CD14-positive monocyte (primary cell): Measurements from ENCODE around the gene SAMHD1. TPM values are rescaled to one million over a fixed set of nuclear protein-coding genes. Genes with fewer than 3 reads are reported as not detected.

Source experiments
- DNase-seq, 3 donors: peaks; one replicate each; pipeline ENCODE4 v3.0.0-alpha.2; 2011 to 2022
- H2AFZ ChIP-seq: 2 replicates; pipeline ENCODE4 v1.6.0; 2012; ENCODE audit warnings: mild to moderate bottlenecking, low read depth, low read length, inconsistent platforms; ENCODE audit not compliant: insufficient read depth, poor library complexity, severe bottlenecking
- H3K27ac ChIP-seq, 2 donors: 1 replicate in 1 of 2; 2 replicates in 1 of 2; pipeline ENCODE4 v1.5.1; 2012 to 2013; ENCODE audit warnings: low read length in 2 of 2, control low read depth in 1 of 2, inconsistent platforms in 1 of 2, low read depth in 1 of 2, mild to moderate bottlenecking in 1 of 2
- H3K27me3 ChIP-seq, 2 donors: one replicate each; pipeline versions ENCODE4 v1.6.0 to v1.6.1; 2011 to 2013; ENCODE audit warnings: low read length in 2 of 2; ENCODE audit not compliant: control insufficient read depth in 2 of 2, insufficient read depth in 2 of 2
- H3K36me3 ChIP-seq, 2 donors: replicated peaks in 1 of 2; 1 replicate in 1 of 2; 2 replicates in 1 of 2; pipeline versions ENCODE4 v1.5.1 to v1.6.1; 2012 to 2013; ENCODE audit warnings: low read length in 2 of 2, control low read depth in 1 of 2, inconsistent platforms in 1 of 2, mild to moderate bottlenecking in 1 of 2; ENCODE audit not compliant: insufficient read depth in 2 of 2, control insufficient read depth in 1 of 2
- H3K4me1 ChIP-seq, 2 donors: 1 replicate in 1 of 2; 2 replicates in 1 of 2; pipeline versions ENCODE4 v1.5.1 to v1.6.1; 2012 to 2013; ENCODE audit warnings: low read length in 2 of 2, control low read depth in 1 of 2, inconsistent platforms in 1 of 2, mild to moderate bottlenecking in 1 of 2, moderate library complexity in 1 of 2; ENCODE audit not compliant: insufficient read depth in 2 of 2, control insufficient read depth in 1 of 2
- H3K4me2 ChIP-seq: replicated peaks from 2 replicates; pipeline ENCODE3; 2012; ENCODE audit warnings: low read length, moderate library complexity, mild to moderate bottlenecking; ENCODE audit not compliant: poor library complexity, severe bottlenecking; ENCODE audit errors: extremely low read depth
- H3K4me3 ChIP-seq, 3 experiments: fragments of 200-600 bp in 1 of 3; sonication (generic) in 1 of 3; replicated peaks in 1 of 3; 1 replicate in 2 of 3; 2 replicates in 1 of 3; pipeline ENCODE4 v1.5.1; 2011 to 2013; ENCODE audit warnings: low read length in 3 of 3, mild to moderate bottlenecking in 3 of 3, control low read depth in 2 of 3, low read depth in 2 of 3, inconsistent platforms in 1 of 3, moderate library complexity in 1 of 3
- H3K79me2 ChIP-seq: 2 replicates; pipeline ENCODE4 v1.6.0; 2012; ENCODE audit warnings: mild to moderate bottlenecking, control low read depth, inconsistent platforms, low read length, moderate library complexity; ENCODE audit not compliant: insufficient read depth
- H3K9ac ChIP-seq: 2 replicates; pipeline ENCODE4 v1.6.0; 2017; ENCODE audit warnings: low read length, mild to moderate bottlenecking; ENCODE audit not compliant: insufficient read depth, poor library complexity, severe bottlenecking
- H3K9me3 ChIP-seq, 2 donors: replicated peaks in 1 of 2; 1 replicate in 1 of 2; 2 replicates in 1 of 2; pipeline versions ENCODE4 v1.5.1 to v1.6.1; 2012 to 2013; ENCODE audit warnings: low read length in 2 of 2, control low read depth in 1 of 2; ENCODE audit not compliant: control insufficient read depth in 1 of 2, insufficient read depth in 1 of 2
- H4K20me1 ChIP-seq: 2 replicates; pipeline ENCODE4 v1.6.0; 2012; ENCODE audit warnings: mild to moderate bottlenecking, low read length, control low read depth, moderate library complexity; ENCODE audit not compliant: insufficient read depth
- H3K27ac Mint-ChIP-seq, 7 donors: one replicate each; pipeline ENCODE4 v1.8.0; 2020; ENCODE audit warnings: mild to moderate bottlenecking in 7 of 7, mixed read lengths in 7 of 7, moderate library complexity in 6 of 7, inconsistent platforms in 2 of 7
- H3K27me3 Mint-ChIP-seq, 3 donors: one replicate each; pipeline ENCODE4 v1.8.0; 2021 to 2022; ENCODE audit warnings: low read depth in 3 of 3, mild to moderate bottlenecking in 3 of 3, mixed read lengths in 3 of 3, moderate library complexity in 3 of 3, inconsistent platforms in 1 of 3
- H3K36me3 Mint-ChIP-seq, 2 donors: one replicate each; pipeline ENCODE4 v1.8.0; 2020; ENCODE audit warnings: mixed read lengths in 2 of 2, inconsistent platforms in 1 of 2, mild to moderate bottlenecking in 1 of 2
- H3K4me1 Mint-ChIP-seq: one replicate; pipeline ENCODE4 v1.8.0; 2020; ENCODE audit warnings: mild to moderate bottlenecking, mixed read lengths
- H3K4me3 Mint-ChIP-seq, 2 donors: one replicate each; pipeline ENCODE4 v1.8.0; 2020; ENCODE audit warnings: mild to moderate bottlenecking in 2 of 2, mixed read lengths in 2 of 2, moderate library complexity in 1 of 2
- H3K9me3 Mint-ChIP-seq, 7 donors: one replicate each; pipeline ENCODE4 v1.8.0; 2020 to 2022; ENCODE audit warnings: mixed read lengths in 7 of 7, mild to moderate bottlenecking in 6 of 7, moderate library complexity in 6 of 7, inconsistent platforms in 2 of 7
- WGBS: methylation state at CpG from one replicate; pipeline ENCODE4 v1.1.5; 2013; ENCODE audit warnings: missing lambda C conversion rate; ENCODE audit not compliant: insufficient coverage; 5-methylcytosine and 5-hydroxymethylcytosine counted together
- intact Hi-C, 2 donors: fragments of 100-400 bp; cut with micrococcal nuclease; formaldehyde crosslinking; loops; one replicate each; pipeline versions ENCODE4 v1.15.0 to v1.15.1; 2023
- polyA plus RNA-seq, 3 donors: library from polyadenylated mRNA; depleted of rRNA in 1 of 3; unstranded in 2 of 3; stranded (reverse) in 1 of 3; fragments of 300-500 nt in 2 of 3; fragments of >200 nt in 1 of 3; fragmentation: Illumina TruSeq in 2 of 3; gene quantifications; 1 replicate in 2 of 3; 2 replicates in 1 of 3; pipeline ENCODE4 v1.2.3, GENCODE V29; 2012 to 2021
- TF ChIP-seq, protein P1 (sequence below): fragments of 200-600 bp; IDR thresholded peaks from one replicate; pipeline ENCODE4 v1.8.0; 2022; ENCODE audit warnings: antibody characterized with exemption, mild to moderate bottlenecking

The SAMHD1 gene
- polyA plus RNA-seq, 3 donors = 232 to 796 (median 590) TPM

DNA sequence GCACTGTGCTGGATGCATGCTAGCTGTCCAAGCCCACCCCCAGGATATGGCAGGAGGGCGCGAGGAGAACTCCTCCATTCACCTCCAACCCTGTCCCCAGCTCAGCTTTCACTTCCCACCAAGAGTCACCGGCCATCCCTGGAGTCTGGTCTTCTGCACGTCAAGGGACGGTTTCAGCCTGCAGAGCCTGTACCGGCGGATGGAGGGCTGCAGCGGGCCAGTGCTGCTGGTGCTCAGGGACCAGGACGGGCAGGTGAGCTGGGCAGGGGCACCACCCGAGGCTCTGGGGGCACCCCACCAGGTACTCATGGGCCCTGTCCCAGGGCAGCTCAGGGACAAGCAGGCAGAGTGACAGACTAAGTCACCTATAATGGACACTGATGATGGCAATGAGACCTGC, 72.6 kb downstream of the SAMHD1 start:
- Histone ChIP-seq H3K27me3 (no peaks in the 10 kb centered on the region), H2AFZ (no peak overlapping the region), H3K4me2 (no peak overlapping the region), H3K4me1 (peaks cover 2 to 4% of the 10 kb centered on the region in 2 donors), H3K9me3 (no peaks in the 10 kb centered on the region), H4K20me1 (peaks cover under 1% of the 10 kb centered on the region), H3K36me3 (peaks cover 0 to 15% of the 10 kb centered on the region in 2 donors), H3K27ac (no peak overlapping the region), H3K79me2 (no peaks in the 10 kb centered on the region), H3K9ac (no peak overlapping the region), H3K4me3 (no peak overlapping the region)
- H3K4me3 Mint-ChIP-seq = no peak overlapping the region
- H3K27ac Mint-ChIP-seq = no peak overlapping the region
- H3K27me3 Mint-ChIP-seq = peaks cover 2 to 5% (median 3%) of the 10 kb centered on the region in 3 donors
- no peak for DNase-seq
- peaks cover 16 to 35% of the 10 kb centered on the region in 2 donors for H3K36me3 Mint-ChIP-seq
- no peaks in the 10 kb centered on the region for H3K9me3 Mint-ChIP-seq
- peaks cover 2% of the 10 kb centered on the region for H3K4me1 Mint-ChIP-seq
- WGBS = 87% methylated on average over 10 of the region's 10 CpGs
- TF ChIP-seq, protein P1, sequence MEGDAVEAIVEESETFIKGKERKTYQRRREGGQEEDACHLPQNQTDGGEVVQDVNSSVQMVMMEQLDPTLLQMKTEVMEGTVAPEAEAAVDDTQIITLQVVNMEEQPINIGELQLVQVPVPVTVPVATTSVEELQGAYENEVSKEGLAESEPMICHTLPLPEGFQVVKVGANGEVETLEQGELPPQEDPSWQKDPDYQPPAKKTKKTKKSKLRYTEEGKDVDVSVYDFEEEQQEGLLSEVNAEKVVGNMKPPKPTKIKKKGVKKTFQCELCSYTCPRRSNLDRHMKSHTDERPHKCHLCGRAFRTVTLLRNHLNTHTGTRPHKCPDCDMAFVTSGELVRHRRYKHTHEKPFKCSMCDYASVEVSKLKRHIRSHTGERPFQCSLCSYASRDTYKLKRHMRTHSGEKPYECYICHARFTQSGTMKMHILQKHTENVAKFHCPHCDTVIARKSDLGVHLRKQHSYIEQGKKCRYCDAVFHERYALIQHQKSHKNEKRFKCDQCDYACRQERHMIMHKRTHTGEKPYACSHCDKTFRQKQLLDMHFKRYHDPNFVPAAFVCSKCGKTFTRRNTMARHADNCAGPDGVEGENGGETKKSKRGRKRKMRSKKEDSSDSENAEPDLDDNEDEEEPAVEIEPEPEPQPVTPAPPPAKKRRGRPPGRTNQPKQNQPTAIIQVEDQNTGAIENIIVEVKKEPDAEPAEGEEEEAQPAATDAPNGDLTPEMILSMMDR = no peak
- intact Hi-C loops = no loop called here

DNA sequence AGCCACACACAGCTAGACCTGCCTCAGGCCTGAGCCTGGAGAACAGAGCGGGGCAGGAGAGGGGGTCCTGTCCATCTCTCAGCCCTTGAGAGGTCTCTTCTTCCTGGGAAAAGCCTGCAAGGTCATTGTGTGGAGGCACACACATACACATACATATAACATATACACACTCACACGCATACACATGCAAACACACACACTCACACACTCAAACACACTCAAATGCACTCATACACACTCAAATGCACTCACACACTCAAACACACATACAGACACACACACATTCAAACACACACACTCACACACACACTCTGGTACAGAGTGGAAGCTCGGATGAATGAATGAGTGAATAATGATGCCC, 75.1 kb downstream of the SAMHD1 start:
- no peaks in the 10 kb centered on the region for H3K27me3 ChIP-seq
- no peak overlapping the region for H3K27ac Mint-ChIP-seq
- H3K79me2 ChIP-seq = no peaks in the 10 kb centered on the region
- no peak for DNase-seq
- intact Hi-C loops = no loop called here
- no peak overlapping the region for H3K4me3 ChIP-seq
- peaks cover 16% of the 10 kb centered on the region for H3K4me1 Mint-ChIP-seq
- WGBS = 100% methylated on average over 2 of the region's 3 CpGs
- H3K9ac ChIP-seq = no peak overlapping the region
- no peak overlapping the region for H3K4me2 ChIP-seq
- H2AFZ ChIP-seq = no peak overlapping the region
- H3K4me3 Mint-ChIP-seq = no peak overlapping the region
- no peaks in the 10 kb centered on the region for H4K20me1 ChIP-seq
- H3K9me3 ChIP-seq = no peaks in the 10 kb centered on the region
- peaks cover 0 to 15% of the 10 kb centered on the region in 2 donors for H3K36me3 ChIP-seq
- peaks cover 2 to 5% (median 3%) of the 10 kb centered on the region in 3 donors for H3K27me3 Mint-ChIP-seq
- no peak overlapping the region for H3K27ac ChIP-seq
- TF ChIP-seq, protein P1 = no peak
- H3K4me1 ChIP-seq = peaks cover 11 to 14% of the 10 kb centered on the region in 2 donors
- H3K36me3 Mint-ChIP-seq = peaks cover 9 to 22% of the 10 kb centered on the region in 2 donors
- no peaks in the 10 kb centered on the region for H3K9me3 Mint-ChIP-seq
